ENCODE results near the gene PFDN2. TPM values are rescaled to one million over a fixed set of nuclear protein-coding genes. Genes with fewer than 3 reads are reported as not detected.

Gene PFDN2, protein sequence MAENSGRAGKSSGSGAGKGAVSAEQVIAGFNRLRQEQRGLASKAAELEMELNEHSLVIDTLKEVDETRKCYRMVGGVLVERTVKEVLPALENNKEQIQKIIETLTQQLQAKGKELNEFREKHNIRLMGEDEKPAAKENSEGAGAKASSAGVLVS
- total RNA-seq (10 to 100 TPM; 40.8 to 41.0 TPM), polyA plus RNA-seq (10 to 100 TPM; 70.9 to 89.1 TPM)

DNA sequence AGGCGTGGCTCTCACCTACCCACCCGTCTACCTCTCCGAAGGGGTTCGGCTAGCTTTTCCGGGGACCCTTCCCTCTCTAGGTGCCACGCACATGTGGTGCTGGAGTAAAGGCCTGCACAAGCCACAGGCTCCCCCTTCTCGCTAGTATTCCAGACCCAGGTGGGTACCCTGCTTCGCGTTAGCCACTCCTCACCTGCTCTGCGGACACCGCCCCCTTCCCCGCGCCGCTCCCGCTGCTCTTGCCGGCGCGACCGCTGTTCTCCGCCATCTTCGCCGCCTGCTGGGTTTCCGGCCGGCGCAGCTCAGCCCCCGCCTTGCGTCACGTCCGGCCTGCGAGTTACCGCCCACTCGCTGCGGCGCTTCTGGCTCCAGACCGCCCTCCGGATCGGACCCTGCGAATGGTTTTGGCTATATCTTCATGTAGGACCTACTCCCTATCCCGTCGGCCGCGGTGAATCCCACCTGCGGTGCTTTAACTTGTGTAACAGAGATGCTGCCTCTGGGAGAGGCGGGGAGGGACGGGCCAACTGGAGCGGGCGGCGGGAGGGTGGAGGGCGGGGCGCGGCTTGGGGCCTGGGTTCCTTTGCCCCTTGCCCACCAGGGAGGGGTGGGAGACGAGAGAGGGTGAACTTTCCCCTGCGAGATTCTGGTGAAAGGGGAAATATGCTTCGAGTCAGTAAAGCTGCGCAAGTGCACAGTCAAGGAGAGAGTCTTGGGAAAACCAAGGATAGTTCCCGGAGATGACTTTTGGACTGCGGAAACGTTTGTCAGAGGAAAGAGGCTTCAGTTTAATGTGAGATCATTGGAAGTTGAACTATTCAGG lies at the start of gene PFDN2, which contains the start of gene NIT1:
Gene PFDN2, minus strand, starts transcription at position 279 of the 823 bp plus-strand sequence. Its CDS starts 11 bp downstream, at position 268.
Gene NIT1, plus strand, starts transcription at position 347 of the 823 bp plus-strand sequence. Its CDS starts 72 bp downstream, at position 419.
- Mint-ChIP-seq H3K4me3 (peak within 1 kb of the TSS; percentile 94 to 98 (median 96)), H3K36me3 (peaks cover 21 to 57% of the 10 kb centered on the region in 2 donors), H3K9me3 (no peaks in the 10 kb centered on the region), H3K27me3 (no peaks in the 10 kb centered on the region), H3K4me1 (peaks cover 36 to 79% (median 61%) of the 10 kb centered on the region in 4 donors), H3K27ac (peak within 1 kb of the TSS; percentile 94 to 99 (median 98))
- intact Hi-C loops (cut with micrococcal nuclease): loop anchor here (1.0 to 2.0 kb wide), 4 partner anchors 14 to 77 kb away; partner anchors contain the start of genes ARHGAP30 and DEDD
- peaks cover 64% of the 10 kb centered on the region for H3K4me1 ChIP-seq (ENCODE audit: insufficient read depth, low read length)
- DNase-seq: peak; percentile 83 to 87 (median 86)
- H3K9me3 ChIP-seq (ENCODE audit: control insufficient read depth in 1 of 2, low read length in 2 of 2): no peaks in the 10 kb centered on the region
- POLR2A ChIA-PET (ENCODE audit: partially characterized antibody): interaction anchor here (0.6 to 4.3 kb wide), 18 partner anchors 12 to 281 kb away, joined by 3 to 47 read pairs (median 6); partner anchors contain the start of genes ARHGAP30, DEDD, KLHDC9 and NDUFS2
- H3K27ac ChIP-seq (ENCODE audit: low read depth, low read length): peak within 1 kb of the TSS; percentile 94
- no peaks in the 10 kb centered on the region for H3K27me3 ChIP-seq (ENCODE audit: insufficient read depth, low read length)
- H3K4me3 ChIP-seq (ENCODE audit: low read length in 2 of 2): peak within 1 kb of the TSS; percentile 32 to 95
- peaks cover 29% of the 10 kb centered on the region for H3K36me3 ChIP-seq (ENCODE audit: insufficient read depth, low read length)
- CTCF ChIA-PET (ENCODE audit: partially characterized antibody): interaction anchor here (0.6 to 2.1 kb wide), 9 partner anchors 19 to 108 kb away, joined by 3 to 7 read pairs (median 3); partner anchors contain the start of genes KLHDC9, TOMM40L and TSTD1

DNA sequence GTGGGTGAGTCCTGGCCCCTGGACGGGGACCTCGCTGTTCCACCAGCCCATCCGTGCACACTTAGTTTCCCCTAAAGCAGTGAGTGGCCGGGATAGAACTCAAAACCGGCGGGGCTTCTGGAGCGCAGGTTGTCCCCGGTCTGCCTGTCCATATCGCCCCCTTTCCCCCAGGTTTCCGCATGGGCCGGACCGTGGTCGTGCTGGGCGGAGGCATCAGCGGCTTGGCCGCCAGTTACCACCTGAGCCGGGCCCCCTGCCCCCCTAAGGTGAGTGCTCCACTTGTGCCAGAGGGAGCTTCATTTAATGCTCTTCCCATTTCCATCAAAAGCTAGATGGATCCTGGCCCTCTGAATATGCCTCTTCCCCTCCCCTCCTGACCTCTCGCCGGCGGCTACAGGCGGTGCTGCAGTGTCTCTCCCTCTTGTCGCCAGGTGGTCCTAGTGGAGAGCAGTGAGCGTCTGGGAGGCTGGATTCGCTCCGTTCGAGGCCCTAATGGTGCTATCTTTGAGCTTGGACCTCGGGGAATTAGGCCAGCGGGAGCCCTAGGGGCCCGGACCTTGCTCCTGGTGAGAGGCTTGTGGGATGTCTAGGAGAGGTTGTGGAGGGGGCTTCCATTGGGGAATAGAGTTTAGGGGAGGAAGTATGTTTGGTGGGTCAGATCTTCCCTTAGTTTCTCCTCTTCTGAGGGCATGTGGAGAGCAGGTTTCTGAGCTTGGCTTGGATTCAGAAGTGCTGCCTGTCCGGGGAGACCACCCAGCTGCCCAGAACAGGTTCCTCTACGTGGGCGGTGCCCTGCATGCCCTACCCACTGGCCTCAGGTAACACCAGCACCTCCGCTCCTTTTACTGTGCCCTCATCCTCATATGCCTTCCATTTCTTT lies 49.1 kb upstream of the PFDN2 start:
- Mint-ChIP-seq H3K27me3 (no peaks in the 10 kb centered on the region), H3K4me3 (peak overlapping the region; percentile 89 to 96 (median 94)), H3K9me3 (peaks cover 0 to 2% (median 0%) of the 10 kb centered on the region in 8 donors), H3K27ac (peak overlapping the region; percentile 96 to 100 (median 100)), H3K36me3 (peaks cover 25 to 48% of the 10 kb centered on the region in 2 donors), H3K4me1 (peaks cover 17 to 72% (median 39%) of the 10 kb centered on the region in 4 donors)
- Histone ChIP-seq H3K9me3 (ENCODE audit: control insufficient read depth in 1 of 2, low read length in 2 of 2) (no peaks in the 10 kb centered on the region), H3K27me3 (ENCODE audit: insufficient read depth, low read length) (no peaks in the 10 kb centered on the region), H3K4me3 (ENCODE audit: low read length in 2 of 2) (peak overlapping the region; percentile 50 to 77), H3K36me3 (ENCODE audit: insufficient read depth, low read length) (peaks cover 42% of the 10 kb centered on the region), H3K27ac (ENCODE audit: low read depth, low read length) (peak overlapping the region; percentile 83), H3K4me1 (ENCODE audit: insufficient read depth, low read length) (peaks cover 29% of the 10 kb centered on the region)
- intact Hi-C loops (cut with micrococcal nuclease): loop anchor here (1.0 to 5.0 kb wide), 6 partner anchors 10 to 120 kb away; partner anchors contain the start of genes B4GALT3, DEDD, NDUFS2 and USF1
- DNase-seq: no peak
- CTCF ChIA-PET (ENCODE audit: partially characterized antibody): interaction anchor here (1.0 to 8.2 kb wide), 21 partner anchors 9 to 216 kb away, joined by 3 to 115 read pairs (median 9); partner anchors contain the start of genes B4GALT3, CFAP126, DEDD and NDUFS2
- POLR2A ChIA-PET (ENCODE audit: partially characterized antibody): interaction anchor here (0.8 to 7.3 kb wide), 28 partner anchors 9 to 223 kb away, joined by 3 to 132 read pairs (median 6); partner anchors contain the start of genes B4GALT3, DEDD, KLHDC9 and NDUFS2

DNA sequence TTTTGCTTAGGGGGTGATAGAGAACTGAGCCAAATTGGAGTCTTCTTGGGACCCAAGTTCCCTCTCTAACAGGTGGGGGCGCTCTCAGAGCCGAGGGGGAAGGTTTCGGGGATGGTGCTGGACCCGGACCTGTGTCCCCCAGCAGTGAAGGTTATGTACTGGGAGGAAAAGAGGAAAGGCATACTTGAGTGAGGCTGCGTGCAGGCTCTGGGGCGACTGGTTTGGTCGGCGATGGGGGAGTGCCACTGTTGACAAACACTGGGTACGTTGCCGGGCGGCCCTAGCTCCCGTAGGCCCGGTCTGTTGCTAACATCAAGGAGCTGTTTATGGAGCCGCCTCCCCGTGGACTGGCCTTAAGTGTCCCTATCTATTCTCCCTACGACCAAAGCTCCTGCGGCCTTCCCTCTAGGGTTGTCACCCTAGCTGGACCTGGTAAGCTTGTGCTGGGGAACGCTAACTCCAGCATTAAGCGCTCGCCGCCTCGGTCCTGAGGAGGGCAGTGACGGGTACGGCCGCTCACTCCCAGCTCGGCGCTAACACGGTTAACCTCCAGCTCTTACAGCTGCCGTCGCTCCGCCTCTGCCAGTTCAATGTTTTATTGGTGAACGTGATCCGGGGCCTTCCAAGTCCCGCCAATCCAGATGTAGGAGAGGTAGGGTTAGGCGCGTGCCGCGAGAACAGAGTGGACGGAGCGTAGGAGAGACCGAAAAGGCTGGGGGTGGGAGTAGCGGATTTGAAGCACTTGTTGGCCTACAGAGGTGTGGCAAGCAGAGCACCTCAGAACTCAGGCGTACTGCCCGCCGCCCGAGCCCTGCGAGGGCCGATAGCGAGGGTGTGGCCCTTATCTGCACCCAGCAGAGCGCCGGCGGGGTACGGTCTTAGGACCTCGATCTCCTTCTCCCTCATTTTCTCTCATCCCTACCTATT lies 48.2 kb upstream of the PFDN2 start, which contains the start of gene PPOX:
Gene PPOX, plus strand, starts transcription at position 685 of the 927 bp plus-strand sequence. CDS start 422 bp downstream, outside the sequence.
- Mint-ChIP-seq H3K4me1 (peaks cover 25 to 75% (median 45%) of the 10 kb centered on the region in 4 donors), H3K27me3 (no peaks in the 10 kb centered on the region), H3K4me3 (peak within 1 kb of the TSS; percentile 89 to 96 (median 94)), H3K9me3 (peaks cover 0 to 2% (median 0%) of the 10 kb centered on the region in 8 donors), H3K27ac (peak within 1 kb of the TSS; percentile 96 to 100 (median 100)), H3K36me3 (peaks cover 20 to 45% of the 10 kb centered on the region in 2 donors)
- ChIA-PET POLR2A (ENCODE audit: partially characterized antibody) (interaction anchor here (0.8 to 7.3 kb wide), 32 partner anchors 9 to 224 kb away, joined by 3 to 132 read pairs (median 5); partner anchors contain the start of genes ARHGAP30, B4GALT3, DEDD and KLHDC9), CTCF (ENCODE audit: partially characterized antibody) (interaction anchor here (0.6 to 8.2 kb wide), 29 partner anchors 9 to 216 kb away, joined by 3 to 115 read pairs (median 6); partner anchors contain the start of genes APOA2, B4GALT3, CFAP126 and DEDD)
- peak within 1 kb of the TSS; percentile 73 to 77 for H3K4me3 ChIP-seq (ENCODE audit: low read length in 2 of 2)
- H3K27me3 ChIP-seq (ENCODE audit: insufficient read depth, low read length): no peaks in the 10 kb centered on the region
- H3K9me3 ChIP-seq (ENCODE audit: control insufficient read depth in 1 of 2, low read length in 2 of 2): no peaks in the 10 kb centered on the region
- H3K4me1 ChIP-seq (ENCODE audit: insufficient read depth, low read length): peaks cover 37% of the 10 kb centered on the region
- H3K36me3 ChIP-seq (ENCODE audit: insufficient read depth, low read length): peaks cover 34% of the 10 kb centered on the region
- intact Hi-C loops (cut with micrococcal nuclease): loop anchor here (1.0 to 5.0 kb wide), 6 partner anchors 11 to 119 kb away; partner anchors contain the start of genes B4GALT3, DEDD, NDUFS2 and USF1
- peak; percentile 95 to 98 (median 96) for DNase-seq
- peak within 1 kb of the TSS; percentile 83 for H3K27ac ChIP-seq (ENCODE audit: low read depth, low read length)

DNA sequence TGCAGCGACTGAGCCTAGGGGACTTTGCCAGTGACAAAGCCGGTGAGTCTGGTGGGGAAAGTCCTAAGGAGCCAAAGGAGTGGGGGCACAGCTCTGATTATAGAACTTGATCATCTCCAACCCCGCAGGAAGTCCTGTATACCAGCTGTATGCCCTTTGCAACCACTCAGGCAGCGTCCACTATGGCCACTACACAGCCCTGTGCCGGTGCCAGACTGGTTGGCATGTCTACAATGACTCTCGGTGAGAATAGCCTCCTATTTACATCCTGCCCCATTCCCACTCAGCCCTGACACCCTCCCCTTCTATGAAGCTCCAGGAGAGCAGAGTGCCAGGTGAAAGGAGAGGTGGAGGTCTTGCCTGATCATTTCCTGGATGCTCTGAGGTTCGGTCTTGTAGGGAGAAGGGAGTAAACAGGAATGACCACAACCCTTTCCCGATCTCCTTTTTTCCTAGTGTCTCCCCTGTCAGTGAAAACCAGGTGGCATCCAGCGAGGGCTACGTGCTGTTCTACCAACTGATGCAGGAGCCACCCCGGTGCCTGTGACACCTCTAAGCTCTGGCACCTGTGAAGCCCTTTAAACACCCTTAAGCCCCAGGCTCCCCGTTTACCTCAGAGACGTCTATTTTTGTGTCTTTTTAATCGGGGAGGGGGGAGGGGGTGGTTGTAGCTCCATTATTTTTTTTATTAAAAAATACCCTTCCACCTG lies 47.2 kb upstream of the PFDN2 start:
- H3K4me3 Mint-ChIP-seq: peak overlapping the region; percentile 61 to 96 (median 94)
- intact Hi-C loops (cut with micrococcal nuclease): loop anchor here (5.0 kb wide), 1 partner anchor 118 kb away; the partner anchor contains the start of gene USF1
- peaks cover 47% of the 10 kb centered on the region for H3K4me1 ChIP-seq (ENCODE audit: insufficient read depth, low read length)
- no peaks in the 10 kb centered on the region for H3K9me3 ChIP-seq (ENCODE audit: control insufficient read depth in 1 of 2, low read length in 2 of 2)
- peak overlapping the region; percentile 73 to 77 for H3K4me3 ChIP-seq (ENCODE audit: low read length in 2 of 2)
- no peak for DNase-seq
- peak overlapping the region; percentile 83 for H3K27ac ChIP-seq (ENCODE audit: low read depth, low read length)
- H3K27me3 ChIP-seq (ENCODE audit: insufficient read depth, low read length): no peaks in the 10 kb centered on the region
- H3K36me3 Mint-ChIP-seq: peaks cover 17 to 41% of the 10 kb centered on the region in 2 donors
- H3K27me3 Mint-ChIP-seq: no peaks in the 10 kb centered on the region
- H3K27ac Mint-ChIP-seq: peak overlapping the region; percentile 96 to 100 (median 100)
- peaks cover 0 to 2% (median 0%) of the 10 kb centered on the region in 8 donors for H3K9me3 Mint-ChIP-seq
- ChIA-PET POLR2A (ENCODE audit: partially characterized antibody) (interaction anchor here (0.9 to 7.3 kb wide), 26 partner anchors 8 to 225 kb away, joined by 3 to 132 read pairs (median 9); partner anchors contain the start of genes ARHGAP30, B4GALT3, DEDD and KLHDC9), CTCF (ENCODE audit: partially characterized antibody) (interaction anchor here (0.6 to 8.2 kb wide), 26 partner anchors 8 to 594 kb away, joined by 3 to 115 read pairs (median 8); partner anchors contain the start of genes APOA2, B4GALT3, DEDD and NDUFS2)
- peaks cover 30 to 81% (median 51%) of the 10 kb centered on the region in 4 donors for H3K4me1 Mint-ChIP-seq
- peaks cover 26% of the 10 kb centered on the region for H3K36me3 ChIP-seq (ENCODE audit: insufficient read depth, low read length)

DNA sequence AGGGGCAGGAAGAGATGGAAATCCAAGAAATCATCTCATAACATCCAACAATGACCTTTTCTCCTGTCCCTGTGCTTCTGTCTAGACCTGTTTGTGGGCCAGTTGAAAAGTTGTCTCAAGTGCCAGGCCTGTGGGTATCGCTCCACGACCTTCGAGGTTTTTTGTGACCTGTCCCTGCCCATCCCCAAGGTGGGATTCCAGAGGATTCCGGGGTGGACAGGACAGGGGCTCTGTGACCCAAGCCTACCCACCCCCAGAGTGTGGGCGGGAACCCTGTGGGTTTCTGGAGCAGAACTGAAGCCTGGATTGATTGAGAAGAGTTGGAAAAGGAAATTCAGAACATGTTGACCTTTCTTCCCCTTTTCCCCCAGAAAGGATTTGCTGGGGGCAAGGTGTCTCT lies 46.0 kb upstream of the PFDN2 start:
- Histone ChIP-seq H3K27me3 (ENCODE audit: insufficient read depth, low read length) (no peaks in the 10 kb centered on the region), H3K4me3 (ENCODE audit: low read length in 2 of 2) (no peak overlapping the region), H3K9me3 (ENCODE audit: control insufficient read depth in 1 of 2, low read length in 2 of 2) (no peaks in the 10 kb centered on the region), H3K4me1 (ENCODE audit: insufficient read depth, low read length) (peaks cover 54% of the 10 kb centered on the region), H3K36me3 (ENCODE audit: insufficient read depth, low read length) (peaks cover 19% of the 10 kb centered on the region), H3K27ac (ENCODE audit: low read depth, low read length) (no peak overlapping the region)
- H3K9me3 Mint-ChIP-seq: peaks cover 0 to 3% (median 0%) of the 10 kb centered on the region in 8 donors
- intact Hi-C loops (cut with micrococcal nuclease): no loop called here
- no peaks in the 10 kb centered on the region for H3K27me3 Mint-ChIP-seq
- H3K36me3 Mint-ChIP-seq: peaks cover 14 to 40% of the 10 kb centered on the region in 2 donors
- peaks cover 35 to 87% (median 57%) of the 10 kb centered on the region in 4 donors for H3K4me1 Mint-ChIP-seq
- POLR2A ChIA-PET (ENCODE audit: partially characterized antibody): interaction anchor here (1.3 to 3.8 kb wide), 2 partner anchors 10 to 18 kb away, joined by 3 to 67 read pairs; partner anchors contain the start of gene UFC1
- no peak for DNase-seq
- peak overlapping the region in 3 of 8 donors; percentile 18 to 55 (median 46) for H3K4me3 Mint-ChIP-seq
- CTCF ChIA-PET (ENCODE audit: partially characterized antibody): interaction anchor here (2.9 to 8.2 kb wide), 4 partner anchors 10 to 39 kb away, joined by 29 to 115 read pairs (median 72); partner anchors contain the start of genes NDUFS2 and UFC1
- H3K27ac Mint-ChIP-seq: peak overlapping the region; percentile 73 to 100 (median 99)
